GM18526 (cell line): ENCODE measurements around the gene TMEM98.

Source experiments
- POLR2A ChIP-seq: IDR thresholded peaks from 3 replicates; pipeline ENCODE4 v1.6.1; 2011; ENCODE audit not compliant: insufficient read length; ENCODE audit errors: extremely low read depth

Gene TMEM98

GRCh38 chr17:32958418-32958817 lies 30.5 kb downstream of the TMEM98 start:
- no peak for TF ChIP-seq POLR2A

GRCh38 chr17:32960815-32961214 lies 32.9 kb downstream of the TMEM98 start:
- TF ChIP-seq POLR2A = no peak

GRCh38 chr17:32962320-32962711 lies 34.4 kb downstream of the TMEM98 start:
- TF ChIP-seq POLR2A = no peak

GRCh38 chr17:32964541-32964940 lies 36.6 kb downstream of the TMEM98 start:
- no peak for TF ChIP-seq POLR2A

- TF ChIP-seq POLR2A = no peak
Measured at GRCh38 chr17:32970281-32970680, 42.3 kb downstream of the TMEM98 start.

- no peak for TF ChIP-seq POLR2A
Measured at GRCh38 chr17:32971171-32971570, 43.2 kb downstream of the TMEM98 start.

GRCh38 chr17:32976131-32976530 lies 48.2 kb downstream of the TMEM98 start:
- TF ChIP-seq POLR2A = no peak

GRCh38 chr17:32976605-32977004 lies 48.7 kb downstream of the TMEM98 start:
- TF ChIP-seq POLR2A = no peak

GRCh38 chr17:32980230-32980629 lies 52.3 kb downstream of the TMEM98 start:
- no peak for TF ChIP-seq POLR2A

GRCh38 chr17:32985050-32985756 lies 57.2 kb downstream of the TMEM98 start:
- no peak for TF ChIP-seq POLR2A

GRCh38 chr17:32988481-32989101 lies 60.6 kb downstream of the TMEM98 start:
- TF ChIP-seq POLR2A = no peak

GRCh38 chr17:32992321-32993033 lies 64.5 kb downstream of the TMEM98 start:
- no peak for TF ChIP-seq POLR2A

- TF ChIP-seq POLR2A = no peak
Measured at GRCh38 chr17:32993977-32994376, 66.0 kb downstream of the TMEM98 start.
